ENCODE data around the gene GRM4.

GRM4 gene

DNA sequence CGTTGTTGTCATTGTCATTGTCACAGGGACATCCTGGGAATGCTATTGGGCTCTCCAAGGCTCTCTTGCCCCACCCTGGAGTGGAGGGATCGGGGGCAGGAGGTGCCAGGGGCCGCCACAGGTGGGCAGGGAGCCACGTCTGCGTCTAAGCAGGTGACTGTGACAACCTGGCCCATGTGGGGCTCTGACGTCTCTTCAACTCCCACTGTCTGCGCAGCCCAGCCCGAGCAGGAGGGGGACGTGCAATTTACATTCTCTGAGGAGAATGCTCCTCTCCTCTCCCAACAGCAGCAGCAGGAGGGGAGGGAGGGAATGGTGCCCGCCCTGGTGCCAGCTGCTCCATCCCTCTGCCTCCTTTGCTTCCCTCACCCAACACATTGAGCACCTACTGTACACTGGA lies 50.1 kb downstream of the GRM4 start:
- H3K4me1 Mint-ChIP-seq (ENCODE audit: low read depth): no peaks in the 10 kb centered on the region
- no peak overlapping the region for H3K27ac Mint-ChIP-seq
- H3K9me3 Mint-ChIP-seq: no peaks in the 10 kb centered on the region
- no peak overlapping the region for H3K4me3 Mint-ChIP-seq
- no peaks in the 10 kb centered on the region for H3K36me3 Mint-ChIP-seq (ENCODE audit: low read depth)
- H3K27me3 Mint-ChIP-seq: peaks cover 24% of the 10 kb centered on the region

- Mint-ChIP-seq H3K27me3 (peaks cover 24% of the 10 kb centered on the region), H3K36me3 (ENCODE audit: low read depth) (no peaks in the 10 kb centered on the region), H3K27ac (no peak overlapping the region), H3K4me3 (no peak overlapping the region), H3K9me3 (no peaks in the 10 kb centered on the region), H3K4me1 (ENCODE audit: low read depth) (no peaks in the 10 kb centered on the region)
These were observed 50.8 kb downstream of the GRM4 start for GRCh38 chr6:34095136-34095505.

DNA sequence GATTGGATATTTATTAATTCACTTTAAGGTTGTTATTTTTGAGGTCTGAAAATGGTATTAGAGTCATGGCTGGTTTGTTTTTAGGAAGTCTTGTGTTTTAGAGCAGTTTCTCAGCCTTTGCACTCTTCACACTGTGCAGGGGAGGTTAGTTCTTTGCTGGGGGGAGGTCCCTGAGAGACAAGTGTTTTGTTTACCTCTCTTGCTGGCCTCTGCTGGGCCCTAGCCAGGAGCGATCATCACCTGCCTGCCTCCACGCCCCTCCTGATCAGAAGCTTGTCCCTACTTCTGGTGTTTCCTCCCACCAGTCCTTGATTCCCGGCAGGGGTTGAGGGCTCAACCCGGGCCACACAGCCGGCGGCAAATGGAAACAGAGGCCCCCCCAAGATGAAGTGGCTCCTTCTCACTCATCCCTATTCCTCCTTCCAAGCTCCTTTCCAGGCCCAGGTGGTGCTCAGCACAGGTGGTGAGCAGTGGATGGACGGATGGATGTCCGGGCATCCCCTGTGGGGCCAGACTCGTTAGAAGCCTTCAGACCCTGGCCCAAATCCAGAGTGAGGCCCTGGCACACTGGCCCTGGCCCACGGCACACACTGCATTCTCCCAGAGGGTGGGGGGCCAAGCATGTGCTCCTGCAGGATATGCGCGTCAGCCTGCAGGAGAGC lies 51.3 kb downstream of the GRM4 start:
- peaks cover 24% of the 10 kb centered on the region for H3K27me3 Mint-ChIP-seq
- H3K9me3 Mint-ChIP-seq: no peaks in the 10 kb centered on the region
- no peaks in the 10 kb centered on the region for H3K36me3 Mint-ChIP-seq (ENCODE audit: low read depth)
- no peak overlapping the region for H3K4me3 Mint-ChIP-seq
- no peaks in the 10 kb centered on the region for H3K4me1 Mint-ChIP-seq (ENCODE audit: low read depth)
- H3K27ac Mint-ChIP-seq: no peak overlapping the region

DNA sequence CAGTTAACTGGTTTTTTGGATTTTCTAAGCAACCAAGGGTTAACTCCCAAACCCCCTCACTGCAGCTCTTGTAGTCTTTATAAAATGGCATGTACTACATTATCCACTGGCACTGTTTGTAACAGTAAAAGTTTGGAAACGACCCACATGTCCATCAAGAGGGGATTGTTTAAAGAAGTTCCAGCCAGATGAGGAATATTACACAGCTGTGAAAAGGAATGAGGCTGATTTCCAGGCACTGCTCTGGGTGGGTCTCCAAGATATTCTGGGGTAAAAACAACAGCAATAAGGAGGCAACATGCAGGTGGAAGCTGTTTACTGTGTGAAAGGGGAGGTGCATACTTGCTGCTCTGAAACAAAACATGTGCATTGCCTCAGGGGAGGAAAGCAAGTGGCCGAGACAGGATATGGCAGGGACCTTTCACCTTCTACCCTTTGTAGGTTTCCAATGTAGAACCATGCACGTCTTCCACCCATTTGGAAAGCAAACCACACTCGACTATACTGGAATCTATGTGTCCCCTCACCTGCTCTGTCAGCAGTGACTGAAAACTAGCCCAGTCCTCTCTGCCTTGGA lies 51.9 kb downstream of the GRM4 start:
- no peaks in the 10 kb centered on the region for H3K36me3 Mint-ChIP-seq (ENCODE audit: low read depth)
- H3K4me3 Mint-ChIP-seq: no peak overlapping the region
- H3K9me3 Mint-ChIP-seq: no peaks in the 10 kb centered on the region
- no peaks in the 10 kb centered on the region for H3K4me1 Mint-ChIP-seq (ENCODE audit: low read depth)
- H3K27ac Mint-ChIP-seq: no peak overlapping the region
- H3K27me3 Mint-ChIP-seq: peaks cover 24% of the 10 kb centered on the region

DNA sequence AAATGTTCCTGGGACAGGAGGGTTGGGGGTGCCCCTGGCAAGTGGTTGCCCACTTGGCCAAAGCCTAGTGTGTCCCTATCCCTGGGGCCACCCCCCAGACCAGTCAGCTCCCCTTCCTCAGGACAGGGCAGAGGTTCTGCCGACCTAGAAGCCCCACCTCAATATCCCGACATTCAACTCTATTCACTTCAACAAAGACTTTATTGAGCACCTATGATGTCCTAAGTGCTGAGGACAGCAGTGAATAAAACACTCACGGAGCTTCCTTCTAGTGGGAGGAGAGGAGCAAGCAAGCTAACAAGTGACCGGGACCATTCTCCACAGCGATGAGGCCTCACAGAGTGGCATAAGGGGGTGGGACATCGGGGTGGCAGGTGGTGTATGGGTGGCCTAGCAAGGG lies 52.7 kb downstream of the GRM4 start:
- H3K27ac Mint-ChIP-seq: no peak overlapping the region
- H3K27me3 Mint-ChIP-seq: peaks cover 24% of the 10 kb centered on the region
- no peaks in the 10 kb centered on the region for H3K4me1 Mint-ChIP-seq (ENCODE audit: low read depth)
- no peaks in the 10 kb centered on the region for H3K36me3 Mint-ChIP-seq (ENCODE audit: low read depth)
- H3K9me3 Mint-ChIP-seq: no peaks in the 10 kb centered on the region
- no peak overlapping the region for H3K4me3 Mint-ChIP-seq

GRCh38 chr6:34092631-34093030 lies 53.3 kb downstream of the GRM4 start:
- no peaks in the 10 kb centered on the region for H3K4me1 Mint-ChIP-seq (ENCODE audit: low read depth)

GRCh38 chr6:34090935-34091334 lies 55.0 kb downstream of the GRM4 start:
- Mint-ChIP-seq H3K9me3 (no peaks in the 10 kb centered on the region), H3K36me3 (ENCODE audit: low read depth) (no peaks in the 10 kb centered on the region), H3K27ac (no peak overlapping the region)

More at GRCh38 chr6:34092631-34093030, 53.3 kb downstream of the GRM4 start:
- Mint-ChIP-seq H3K27me3 (peaks cover 24% of the 10 kb centered on the region), H3K36me3 (ENCODE audit: low read depth) (no peaks in the 10 kb centered on the region), H3K4me3 (no peak overlapping the region), H3K9me3 (no peaks in the 10 kb centered on the region), H3K27ac (no peak overlapping the region)

GRCh38 chr6:34090529-34090928 lies 55.4 kb downstream of the GRM4 start:
- Mint-ChIP-seq H3K36me3 (ENCODE audit: low read depth) (no peaks in the 10 kb centered on the region), H3K4me1 (ENCODE audit: low read depth) (no peaks in the 10 kb centered on the region), H3K9me3 (no peaks in the 10 kb centered on the region), H3K27me3 (peaks cover 12% of the 10 kb centered on the region), H3K27ac (no peak overlapping the region), H3K4me3 (no peak overlapping the region)

More at GRCh38 chr6:34090935-34091334, 55.0 kb downstream of the GRM4 start:
- Mint-ChIP-seq H3K4me3 (no peak overlapping the region), H3K4me1 (ENCODE audit: low read depth) (no peaks in the 10 kb centered on the region), H3K27me3 (peaks cover 14% of the 10 kb centered on the region)

GRCh38 chr6:34086558-34086957 lies 59.3 kb downstream of the GRM4 start:
- H3K36me3 Mint-ChIP-seq (ENCODE audit: low read depth): no peaks in the 10 kb centered on the region
- no peaks in the 10 kb centered on the region for H3K9me3 Mint-ChIP-seq
- H3K4me1 Mint-ChIP-seq (ENCODE audit: low read depth): no peaks in the 10 kb centered on the region
- H3K27me3 Mint-ChIP-seq: no peaks in the 10 kb centered on the region
- no peak overlapping the region for H3K4me3 Mint-ChIP-seq
- no peak overlapping the region for H3K27ac Mint-ChIP-seq

DNA sequence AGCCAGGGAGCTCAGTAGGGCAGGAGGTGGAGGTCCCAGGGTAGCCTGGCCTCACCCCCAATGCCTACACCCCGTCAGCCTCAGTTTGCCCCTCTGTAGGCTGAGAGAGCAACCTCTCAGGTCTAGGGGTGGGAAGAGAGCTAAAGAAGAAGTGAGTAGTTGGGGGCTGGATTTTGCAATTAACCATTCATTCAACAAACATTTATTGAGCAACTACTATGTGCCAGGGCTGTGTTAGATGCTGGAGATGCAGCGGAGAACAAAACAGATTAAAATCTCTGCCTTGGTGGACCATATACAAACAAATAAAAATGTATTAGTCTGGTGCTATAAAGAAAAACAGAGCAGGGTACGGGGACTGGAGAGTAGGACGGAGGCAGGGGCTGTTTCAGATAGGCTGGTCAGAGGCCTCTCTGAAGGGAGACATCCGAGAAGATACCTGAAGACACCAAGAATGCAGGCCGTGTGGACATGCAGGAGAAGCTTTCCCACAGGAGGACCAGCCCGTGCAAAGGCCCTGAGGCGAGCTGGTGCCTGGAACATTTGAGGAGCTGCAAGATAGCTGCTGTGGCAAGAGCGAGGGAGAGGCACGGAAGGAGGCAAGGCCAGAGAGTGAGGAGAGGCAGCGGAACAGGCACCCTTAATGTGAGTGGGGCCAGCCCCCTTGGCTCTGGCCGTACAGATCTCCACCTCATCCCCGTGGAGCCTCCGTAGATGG lies 60.3 kb downstream of the GRM4 start:
- Mint-ChIP-seq H3K27me3 (no peaks in the 10 kb centered on the region), H3K27ac (no peak overlapping the region), H3K4me1 (ENCODE audit: low read depth) (no peaks in the 10 kb centered on the region), H3K4me3 (no peak overlapping the region), H3K36me3 (ENCODE audit: low read depth) (no peaks in the 10 kb centered on the region), H3K9me3 (no peaks in the 10 kb centered on the region)

GRCh38 chr6:34084591-34085290 lies 61.1 kb downstream of the GRM4 start:
- no peak overlapping the region for H3K27ac Mint-ChIP-seq
- H3K9me3 Mint-ChIP-seq: no peaks in the 10 kb centered on the region
- no peaks in the 10 kb centered on the region for H3K4me1 Mint-ChIP-seq (ENCODE audit: low read depth)
- no peaks in the 10 kb centered on the region for H3K36me3 Mint-ChIP-seq (ENCODE audit: low read depth)
- no peak overlapping the region for H3K4me3 Mint-ChIP-seq
- H3K27me3 Mint-ChIP-seq: no peaks in the 10 kb centered on the region

DNA sequence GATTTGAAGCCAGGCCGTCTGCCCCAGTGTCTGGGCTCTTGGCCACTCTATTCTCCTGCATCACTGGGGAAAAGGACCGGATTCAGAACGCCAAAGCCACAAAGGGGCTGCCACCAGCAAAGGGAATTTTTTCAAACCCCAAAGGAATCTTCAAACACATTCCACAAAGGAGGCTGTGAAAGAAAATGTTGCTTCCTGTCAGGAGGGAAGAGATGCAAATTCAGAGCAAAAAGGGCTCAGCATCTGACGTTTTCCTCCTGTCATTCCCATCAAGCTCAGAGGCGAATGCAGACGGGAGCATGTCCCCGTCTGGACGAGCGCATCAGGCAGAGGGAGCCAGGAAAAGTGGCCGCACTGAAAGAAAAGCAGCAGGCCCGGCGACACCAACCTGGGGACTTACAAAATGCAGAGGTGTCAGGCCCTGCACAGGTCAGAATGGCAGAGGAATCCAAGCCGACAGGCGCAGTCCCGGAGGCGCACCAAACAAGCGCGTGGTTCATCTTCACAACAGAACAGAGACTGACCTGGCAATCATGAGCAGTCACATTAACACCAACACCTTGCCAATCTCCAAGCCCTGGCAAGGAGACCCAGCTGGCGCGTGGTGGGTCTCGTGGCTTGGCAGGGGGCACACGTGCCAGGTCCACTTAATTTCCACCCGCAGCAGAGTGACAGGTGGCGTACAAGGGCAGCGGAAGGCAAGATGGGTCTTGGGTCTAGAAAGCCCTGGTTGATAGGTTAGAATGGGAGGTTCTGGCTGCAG lies 62.8 kb downstream of the GRM4 start:
- Mint-ChIP-seq H3K27me3 (no peaks in the 10 kb centered on the region), H3K36me3 (ENCODE audit: low read depth) (no peaks in the 10 kb centered on the region), H3K27ac (no peak overlapping the region), H3K4me3 (no peak overlapping the region), H3K4me1 (ENCODE audit: low read depth) (no peaks in the 10 kb centered on the region), H3K9me3 (no peaks in the 10 kb centered on the region)

DNA sequence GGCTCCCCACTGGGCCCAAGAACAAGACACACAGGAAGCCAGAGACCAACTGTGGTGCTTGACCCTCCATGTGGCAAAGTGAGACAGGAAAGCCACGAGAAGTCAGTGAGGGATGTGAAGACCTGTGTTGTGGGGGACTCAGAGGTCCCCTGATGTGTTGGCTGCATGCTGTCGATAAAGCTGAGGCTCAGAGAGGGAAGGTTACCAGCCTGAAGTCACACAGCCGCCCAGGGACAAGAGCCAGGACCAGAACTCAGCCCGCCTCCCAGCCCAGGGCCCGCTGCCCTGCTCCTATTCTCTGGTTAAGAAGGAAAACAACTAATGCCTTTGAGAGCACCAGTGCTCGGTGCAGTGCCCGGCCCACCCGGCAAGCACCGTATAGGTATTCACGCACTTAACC lies 63.5 kb downstream of the GRM4 start:
- H3K4me1 Mint-ChIP-seq (ENCODE audit: low read depth): no peaks in the 10 kb centered on the region
- H3K9me3 Mint-ChIP-seq: no peaks in the 10 kb centered on the region
- H3K36me3 Mint-ChIP-seq (ENCODE audit: low read depth): no peaks in the 10 kb centered on the region
- H3K4me3 Mint-ChIP-seq: no peak overlapping the region
- no peaks in the 10 kb centered on the region for H3K27me3 Mint-ChIP-seq
- H3K27ac Mint-ChIP-seq: no peak overlapping the region

- Mint-ChIP-seq H3K4me3 (no peak overlapping the region), H3K4me1 (ENCODE audit: low read depth) (no peaks in the 10 kb centered on the region), H3K36me3 (ENCODE audit: low read depth) (no peaks in the 10 kb centered on the region), H3K27me3 (no peaks in the 10 kb centered on the region), H3K9me3 (no peaks in the 10 kb centered on the region), H3K27ac (no peak overlapping the region)
These were observed 65.5 kb downstream of the GRM4 start for GRCh38 chr6:34080357-34080756.

DNA sequence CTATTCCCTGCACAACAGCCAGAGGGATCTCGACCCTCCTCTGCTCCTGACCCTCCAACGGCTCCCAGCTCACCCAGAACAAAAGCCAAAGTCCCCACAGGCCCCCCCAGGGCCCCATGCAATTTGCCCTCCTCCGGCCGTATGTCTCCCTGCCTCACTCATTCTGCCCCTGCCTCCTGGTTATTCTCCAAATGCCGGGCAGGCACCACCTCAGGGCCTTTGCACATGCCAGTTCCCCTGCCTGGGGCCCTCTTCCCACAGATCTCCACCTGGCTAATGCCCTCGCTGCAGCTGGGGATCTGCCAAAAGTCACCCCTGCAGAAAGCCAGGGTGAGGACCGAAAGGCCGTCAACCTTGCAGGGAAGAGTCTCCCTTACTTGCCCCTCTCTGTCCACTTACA lies 66.0 kb downstream of the GRM4 start:
- H3K27me3 Mint-ChIP-seq: no peaks in the 10 kb centered on the region
- H3K27ac Mint-ChIP-seq: no peak overlapping the region
- no peaks in the 10 kb centered on the region for H3K9me3 Mint-ChIP-seq
- no peaks in the 10 kb centered on the region for H3K4me1 Mint-ChIP-seq (ENCODE audit: low read depth)
- H3K4me3 Mint-ChIP-seq: no peak overlapping the region
- no peaks in the 10 kb centered on the region for H3K36me3 Mint-ChIP-seq (ENCODE audit: low read depth)

All from stimulated activated naive CD8-positive, alpha-beta T cell treated with anti-CD3 and anti-CD28 coated beads, Interleukin-15, Interleukin-2, amounts not matched to agents 100 ng/mL and 50 ng/mL, for 24 hours (primary cell).